ENCODE data around the gene ARHGAP24.
"Not testable (repeated sequence)": the region's sequence is repeated elsewhere in the genome, so short reads cannot be mapped to it uniquely, and the experiment has no call there.

Gene ARHGAP24

DNA sequence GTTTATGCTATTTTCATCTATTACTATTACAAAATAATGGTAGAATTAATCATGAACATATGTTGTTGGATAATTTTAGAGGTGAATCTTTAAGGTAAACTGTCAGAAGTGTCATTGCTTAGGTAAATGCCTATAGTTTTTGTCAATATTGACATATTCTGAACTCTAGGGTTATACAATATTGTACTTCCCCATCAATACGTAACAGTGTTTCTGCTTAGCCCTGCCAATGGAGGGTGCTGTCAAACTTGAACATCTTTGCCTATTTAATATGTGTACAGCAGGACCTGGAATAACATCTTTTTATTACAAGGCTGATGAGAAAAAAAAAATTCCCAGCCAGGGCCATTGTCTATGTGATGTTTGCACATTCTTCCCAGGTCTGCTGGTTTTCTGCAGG lies 40.8 kb downstream of the ARHGAP24 start:
- in situ Hi-C loops (cut with MboI; ENCODE audit: low sequenced_read_pairs), result no loop called here

DNA sequence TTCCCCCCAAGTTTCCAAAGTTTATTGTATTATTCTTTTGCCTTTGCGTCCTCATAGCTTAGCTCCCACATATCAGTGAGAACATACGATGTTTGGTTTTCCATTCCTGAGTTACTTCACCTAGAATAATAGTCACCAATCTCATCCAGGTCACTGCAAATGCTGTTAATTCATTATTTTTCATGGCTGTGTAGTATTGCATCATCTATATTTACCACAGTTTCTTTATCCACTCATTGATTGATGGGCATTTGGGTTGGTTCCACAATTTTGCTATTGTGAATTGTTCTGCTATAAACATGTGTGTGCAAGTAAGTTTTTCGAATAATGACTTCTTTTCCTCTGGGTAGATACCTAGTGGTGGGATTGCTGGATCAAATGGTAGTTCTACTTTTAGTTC lies 43.6 kb downstream of the ARHGAP24 start:
- in situ Hi-C loops (cut with MboI; ENCODE audit: low sequenced_read_pairs), result not testable (repeated sequence)

DNA sequence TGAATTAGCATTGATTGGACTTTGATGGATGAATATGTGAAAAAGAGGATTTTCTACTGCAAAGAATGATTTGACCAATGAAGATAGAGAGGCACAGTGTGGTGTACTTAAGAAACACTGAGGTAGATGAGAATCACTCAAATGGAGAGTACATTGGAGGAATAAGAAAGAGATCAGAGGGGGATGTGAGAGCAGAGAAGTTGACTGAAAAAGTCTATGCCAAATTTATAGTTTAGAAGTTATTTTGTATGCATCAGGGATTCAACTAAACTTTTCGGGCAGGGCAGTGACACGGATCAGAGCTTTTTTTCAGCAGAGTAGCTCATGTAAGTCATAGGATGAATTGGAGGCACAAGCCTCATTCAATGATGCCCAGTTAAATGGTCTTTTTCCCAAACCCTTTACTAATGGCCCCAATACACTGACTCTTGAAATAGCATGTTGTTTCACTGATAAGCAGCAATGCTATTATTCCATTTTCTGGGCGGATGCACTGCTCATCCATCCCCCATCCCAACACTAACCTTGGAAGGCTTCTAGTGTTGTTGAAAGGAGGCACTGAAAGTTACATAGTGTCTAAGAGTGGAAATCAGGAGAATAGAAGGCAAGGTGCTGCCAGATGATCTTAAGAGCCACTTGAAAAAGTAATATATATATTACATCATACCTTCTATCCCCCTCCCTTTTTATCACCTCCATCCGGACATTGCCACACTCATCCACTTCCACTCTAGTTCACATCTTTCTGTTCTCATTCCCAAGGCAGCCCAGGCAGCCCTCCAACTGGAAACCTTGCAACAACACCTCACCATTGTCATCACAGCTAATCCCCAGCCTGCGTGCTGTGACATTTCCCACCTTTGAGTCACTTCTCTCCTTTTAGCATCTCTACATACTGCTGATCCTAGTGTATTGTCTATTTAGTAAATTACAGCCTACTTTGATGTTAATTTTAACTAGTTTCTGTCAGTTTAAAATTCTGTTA lies 46.1 kb downstream of the ARHGAP24 start:
- in situ Hi-C loops (cut with MboI; ENCODE audit: low sequenced_read_pairs), result no loop called here

DNA sequence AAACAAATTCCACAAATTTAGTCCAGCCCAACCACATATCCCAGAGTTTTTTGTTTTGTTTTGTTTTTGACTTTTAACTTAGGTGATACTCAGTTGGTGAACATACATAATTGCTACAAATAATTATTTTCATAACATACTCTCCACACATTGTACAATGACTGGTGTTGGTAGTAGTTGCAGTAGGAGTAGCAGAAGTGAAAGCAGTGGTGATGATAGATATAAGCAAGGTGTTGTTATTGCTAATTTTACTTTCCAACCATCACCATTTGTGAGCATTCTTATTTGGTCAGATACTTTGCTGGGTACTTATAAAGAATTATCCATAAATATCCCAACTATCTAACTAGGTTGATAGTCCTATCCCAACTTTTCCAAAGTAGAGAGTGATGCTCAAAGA lies 47.3 kb downstream of the ARHGAP24 start:
- in situ Hi-C loops (cut with MboI; ENCODE audit: low sequenced_read_pairs), result no loop called here

DNA sequence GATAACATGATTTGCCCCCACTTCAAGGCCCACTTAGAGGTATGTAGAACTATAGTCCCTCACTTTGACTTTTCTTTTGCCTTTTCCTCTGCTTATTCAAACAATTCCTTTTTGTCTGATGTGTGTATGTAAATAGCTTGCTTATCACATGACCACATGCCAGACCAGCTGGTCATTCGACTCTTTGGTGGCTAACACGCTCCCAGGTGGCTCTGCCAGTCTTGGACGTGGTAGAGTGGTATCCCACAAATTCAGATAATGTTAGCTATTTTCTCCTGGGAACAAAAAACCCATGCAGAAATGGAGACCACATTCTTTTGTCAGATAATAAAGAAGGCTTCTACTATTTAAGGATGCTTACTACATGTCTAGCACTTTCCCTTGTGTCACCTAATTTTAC lies 47.9 kb downstream of the ARHGAP24 start:
- in situ Hi-C loops (cut with MboI; ENCODE audit: low sequenced_read_pairs), result no loop called here

DNA sequence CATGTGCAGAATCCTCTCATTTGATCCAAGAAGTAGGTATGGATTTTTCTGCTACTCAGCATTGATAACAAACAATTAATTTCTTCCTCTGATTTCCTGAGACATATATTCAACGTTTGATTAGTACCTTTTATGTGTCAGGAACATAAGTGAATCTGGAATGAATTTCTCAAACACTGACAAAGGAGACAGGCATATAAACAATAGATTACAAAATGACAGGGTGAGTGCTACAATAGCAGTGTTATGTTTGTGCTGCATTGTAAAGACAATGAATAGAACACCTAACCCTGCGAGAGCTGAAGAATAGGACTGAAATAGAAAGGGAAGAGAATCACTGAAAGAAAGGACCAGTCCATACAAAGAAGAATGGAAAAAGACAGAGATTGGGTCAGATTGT lies 52.9 kb downstream of the ARHGAP24 start:
- in situ Hi-C loops (cut with MboI; ENCODE audit: low sequenced_read_pairs), result no loop called here

DNA sequence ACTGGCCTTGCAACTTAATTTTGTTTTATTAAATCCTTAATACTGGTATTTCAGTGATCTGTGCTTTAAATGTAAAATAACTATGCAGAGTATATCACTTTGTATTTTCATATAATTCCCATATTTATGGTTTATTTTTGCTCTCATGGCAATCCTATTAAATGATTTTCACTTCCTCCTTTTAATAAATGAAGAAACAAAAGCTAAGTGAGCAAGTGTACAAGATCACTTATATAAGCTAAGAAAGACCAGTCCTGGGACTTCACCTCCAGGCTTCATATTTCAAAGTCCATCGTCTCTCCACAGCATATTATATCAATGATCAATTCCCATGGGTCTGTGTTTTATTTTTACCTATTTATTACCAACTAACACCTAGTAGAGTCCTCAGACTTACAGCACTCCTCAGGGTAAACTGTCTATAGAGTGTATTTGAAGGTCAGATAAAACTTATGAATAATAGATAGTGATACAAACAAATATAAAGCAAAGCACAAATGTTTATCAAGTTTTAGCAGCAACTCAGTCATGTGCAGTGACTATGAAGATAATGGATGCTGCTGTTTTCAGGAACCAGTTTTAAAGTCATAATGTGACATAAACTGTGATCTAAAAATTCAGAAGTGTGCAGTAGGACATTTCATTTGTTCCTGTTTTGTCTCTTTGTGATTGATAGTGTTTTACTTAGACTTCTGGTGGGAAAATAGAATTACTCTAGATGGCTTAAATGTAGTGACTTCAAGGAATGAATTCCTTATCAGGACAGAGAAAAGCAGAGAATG lies 56.8 kb downstream of the ARHGAP24 start:
- in situ Hi-C loops (cut with MboI; ENCODE audit: low sequenced_read_pairs), result no loop called here

DNA sequence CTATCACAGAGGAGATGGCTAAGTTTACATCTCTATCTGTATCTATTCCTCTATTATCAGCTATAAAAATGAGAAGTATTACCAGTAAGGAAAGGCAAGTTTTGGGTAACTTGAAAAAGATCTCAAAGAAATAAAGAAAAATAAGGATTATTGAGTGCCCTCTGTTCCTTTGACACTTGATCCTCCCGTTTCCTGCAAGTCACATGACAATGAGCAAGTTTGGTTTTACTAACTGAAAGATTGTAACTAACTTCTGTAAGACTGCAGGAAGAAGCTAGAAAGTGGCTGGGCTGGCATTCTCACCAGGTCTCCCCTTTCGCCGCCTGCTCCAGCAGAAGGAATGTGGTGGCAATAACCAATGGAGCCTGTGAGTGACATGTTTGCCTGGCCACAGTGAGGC lies 59.2 kb downstream of the ARHGAP24 start:
- in situ Hi-C loops (cut with MboI; ENCODE audit: low sequenced_read_pairs), result no loop called here

DNA sequence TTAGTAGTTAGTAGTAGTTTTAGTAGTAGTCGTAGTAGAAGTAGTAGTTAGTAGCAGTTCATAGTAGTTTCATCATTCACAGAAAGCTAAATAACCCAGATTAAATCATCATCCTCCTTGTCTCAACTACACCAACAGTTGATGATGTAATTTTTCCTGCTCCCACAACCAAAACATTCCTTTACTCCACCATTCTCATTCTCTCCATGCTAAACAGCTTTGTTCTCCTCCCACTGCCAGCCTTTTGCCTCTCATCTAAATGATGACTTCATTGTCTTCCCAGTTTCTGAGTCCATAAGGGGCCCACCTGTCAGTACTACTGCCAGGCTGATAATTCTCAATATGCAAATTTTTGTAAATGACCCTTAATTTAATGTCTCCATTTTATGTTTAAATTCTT lies 68.9 kb downstream of the ARHGAP24 start:
- in situ Hi-C loops (cut with MboI; ENCODE audit: low sequenced_read_pairs), result no loop called here

DNA sequence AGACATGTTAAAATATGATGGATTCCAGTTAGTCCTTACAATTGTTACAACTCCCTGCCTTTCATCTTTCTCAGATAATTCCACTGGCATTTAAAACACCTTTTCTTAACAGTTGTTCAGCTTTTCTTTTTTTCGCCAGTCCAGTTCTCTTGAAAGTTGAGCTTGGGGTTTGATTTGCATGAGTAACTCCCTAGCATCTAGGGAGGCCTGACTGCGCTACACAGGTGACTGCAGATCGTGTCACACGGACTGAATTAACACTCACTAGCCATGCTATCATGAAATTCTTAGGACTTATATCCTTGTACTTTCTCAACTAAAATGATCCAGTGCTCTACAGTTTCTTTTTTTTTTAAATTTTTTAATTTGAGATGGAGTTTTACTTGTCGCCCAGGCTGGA lies 69.8 kb downstream of the ARHGAP24 start:
- in situ Hi-C loops (cut with MboI; ENCODE audit: low sequenced_read_pairs), result no loop called here

DNA sequence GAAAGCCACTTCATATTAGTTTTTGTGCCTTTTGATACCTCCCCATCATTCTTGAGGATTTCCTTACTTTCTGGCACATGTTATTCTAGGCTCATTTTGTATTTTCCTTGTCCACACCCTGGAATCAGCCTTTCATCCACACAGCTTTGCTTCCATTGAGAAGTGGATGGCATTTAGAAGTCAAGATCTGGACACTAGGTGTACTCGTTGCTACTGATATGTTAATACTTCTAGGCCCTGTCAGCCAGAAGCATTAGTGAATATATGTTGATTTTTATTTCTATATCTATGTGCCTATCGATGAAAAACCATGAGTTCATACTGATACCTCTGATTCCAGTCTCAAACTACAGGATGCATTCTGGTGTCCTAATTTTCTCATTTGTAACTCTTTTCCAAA lies 73.2 kb downstream of the ARHGAP24 start:
- in situ Hi-C loops (cut with MboI; ENCODE audit: low sequenced_read_pairs), result no loop called here

DNA sequence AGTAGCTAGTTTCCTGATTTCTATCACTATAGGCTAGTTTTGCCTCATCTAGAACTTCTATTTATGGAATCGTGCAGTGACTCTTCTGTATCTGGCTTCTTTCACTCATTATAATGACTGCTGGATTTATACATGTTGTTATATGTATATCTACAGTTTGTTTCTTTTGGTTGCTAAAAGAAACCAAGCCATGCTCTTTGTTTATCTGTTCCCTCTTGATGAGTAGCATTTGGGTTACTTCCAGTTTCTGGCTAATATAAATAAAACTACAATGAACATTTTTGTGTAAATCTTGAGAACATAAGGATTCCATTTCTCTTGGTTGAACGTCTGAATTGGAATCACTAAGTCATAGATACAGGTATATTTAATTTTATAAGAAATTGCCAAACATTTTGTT lies 73.9 kb downstream of the ARHGAP24 start:
- in situ Hi-C loops (cut with MboI; ENCODE audit: low sequenced_read_pairs), result no loop called here

DNA sequence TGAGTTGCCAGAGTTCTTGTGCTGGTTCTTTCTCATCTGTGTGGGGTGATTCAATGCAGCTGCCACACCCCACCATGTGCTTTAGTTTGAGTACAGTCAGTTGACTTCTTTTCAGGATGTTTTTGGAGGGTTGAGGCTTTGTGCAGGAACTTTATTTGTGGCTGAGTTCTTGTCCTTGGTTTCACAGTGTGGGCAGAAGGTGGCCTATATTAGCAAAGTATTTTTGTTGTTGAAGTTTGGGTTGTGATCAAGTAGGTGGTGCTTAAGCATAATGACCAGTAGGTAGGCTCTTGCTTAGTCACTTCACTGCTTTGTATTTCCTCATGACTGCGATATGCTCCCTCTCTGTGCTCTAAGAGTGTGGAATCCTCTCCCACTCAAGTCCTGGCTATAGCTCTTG lies 80.3 kb downstream of the ARHGAP24 start:
- in situ Hi-C loops (cut with MboI; ENCODE audit: low sequenced_read_pairs), result no loop called here

DNA sequence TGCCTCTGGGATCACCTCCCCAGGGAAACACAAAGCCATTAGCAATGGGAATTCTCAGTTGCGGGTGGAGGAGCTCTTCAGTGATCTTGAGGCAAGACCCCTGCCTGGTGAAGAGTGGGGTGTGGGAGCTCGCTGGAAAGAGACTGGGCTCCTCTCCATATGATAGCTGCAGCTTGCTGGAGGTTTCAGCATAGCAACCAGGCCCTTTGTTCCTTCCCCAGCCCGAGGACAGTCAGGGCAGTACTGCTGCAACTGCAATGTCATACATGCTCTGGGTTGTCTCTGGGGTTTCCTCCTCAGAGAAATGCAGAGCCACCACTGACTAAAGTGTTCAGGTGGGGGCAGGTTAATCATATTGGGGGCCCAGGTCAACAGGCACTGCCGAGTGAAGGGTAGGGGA lies 81.3 kb downstream of the ARHGAP24 start:
- in situ Hi-C loops (cut with MboI; ENCODE audit: low sequenced_read_pairs), result no loop called here

DNA sequence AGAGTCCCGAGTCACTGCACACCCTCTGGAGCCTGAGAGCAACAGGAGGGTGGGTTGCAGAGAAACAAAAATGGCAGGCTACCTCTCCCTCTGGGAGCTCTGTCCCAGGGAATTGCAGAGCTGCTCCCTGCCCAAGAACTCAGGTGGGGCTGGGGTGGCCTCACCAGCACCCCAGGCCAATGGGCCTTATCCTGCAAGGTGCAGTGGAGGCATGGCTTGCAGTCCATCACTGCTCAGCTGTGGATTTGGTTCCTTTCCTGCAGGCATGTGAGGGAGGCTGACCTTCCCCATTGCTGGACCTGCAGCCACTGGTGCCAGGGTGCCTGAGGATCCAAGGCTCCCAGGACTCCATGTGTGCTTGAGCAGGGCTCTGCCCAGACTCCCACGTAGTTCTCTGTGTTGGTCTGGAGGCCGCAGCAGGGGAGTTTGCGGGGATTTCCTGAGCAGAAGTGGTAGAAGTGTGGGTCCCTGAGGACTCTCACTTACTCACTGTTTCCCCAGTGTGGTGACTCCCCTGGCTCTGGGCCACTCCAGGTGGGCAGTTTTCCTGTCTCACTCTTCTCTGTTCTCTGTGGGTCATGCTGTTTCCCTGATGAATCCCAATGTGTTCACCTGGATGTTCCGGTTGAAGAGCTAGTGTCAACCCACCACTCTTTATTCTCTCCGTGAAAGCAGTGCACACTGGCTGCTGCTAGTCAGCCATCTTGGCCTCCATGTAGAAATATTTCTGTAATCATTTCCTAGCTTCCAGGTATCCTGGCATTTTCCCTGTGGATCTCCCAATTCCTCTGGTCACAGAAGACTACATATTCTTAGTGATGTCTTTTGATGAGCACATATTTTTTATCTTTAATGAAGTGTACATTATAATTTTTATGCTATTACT lies 82.3 kb downstream of the ARHGAP24 start:
- in situ Hi-C loops (cut with MboI; ENCODE audit: low sequenced_read_pairs), result no loop called here

DNA sequence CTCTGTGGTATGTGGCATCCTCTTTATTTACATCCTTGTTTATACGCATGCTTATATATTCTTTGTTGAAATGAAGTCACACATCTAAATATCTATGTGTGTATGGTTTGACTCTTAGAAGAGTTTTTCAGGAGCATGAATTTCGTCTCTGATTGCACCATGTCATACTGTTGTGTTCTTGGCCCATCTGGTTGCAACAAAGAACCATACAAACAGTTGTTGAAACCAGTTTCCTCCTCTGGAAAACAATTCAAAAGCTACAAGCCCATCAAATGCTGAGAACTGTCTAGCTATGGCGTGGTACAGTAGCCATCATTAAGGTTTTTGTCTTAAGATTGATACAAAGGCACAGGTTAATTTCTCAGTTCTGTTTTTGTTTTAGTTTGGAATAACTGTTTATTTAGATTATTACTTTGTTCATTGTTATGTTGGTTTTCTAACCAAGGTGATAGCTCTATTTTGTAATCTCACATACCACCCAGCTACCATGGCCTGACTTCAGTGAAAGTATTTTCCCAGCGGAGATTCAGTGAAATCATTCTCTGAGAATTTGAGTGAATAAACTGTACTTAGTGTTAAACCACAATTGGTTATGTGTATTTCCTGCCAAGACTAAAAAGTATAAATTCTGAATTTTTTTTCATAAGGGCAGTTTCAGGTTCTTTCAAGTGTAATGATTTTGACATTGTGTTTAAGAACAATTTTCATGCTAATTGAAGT lies 91.0 kb downstream of the ARHGAP24 start:
- in situ Hi-C loops (cut with MboI; ENCODE audit: low sequenced_read_pairs), result no loop called here

DNA sequence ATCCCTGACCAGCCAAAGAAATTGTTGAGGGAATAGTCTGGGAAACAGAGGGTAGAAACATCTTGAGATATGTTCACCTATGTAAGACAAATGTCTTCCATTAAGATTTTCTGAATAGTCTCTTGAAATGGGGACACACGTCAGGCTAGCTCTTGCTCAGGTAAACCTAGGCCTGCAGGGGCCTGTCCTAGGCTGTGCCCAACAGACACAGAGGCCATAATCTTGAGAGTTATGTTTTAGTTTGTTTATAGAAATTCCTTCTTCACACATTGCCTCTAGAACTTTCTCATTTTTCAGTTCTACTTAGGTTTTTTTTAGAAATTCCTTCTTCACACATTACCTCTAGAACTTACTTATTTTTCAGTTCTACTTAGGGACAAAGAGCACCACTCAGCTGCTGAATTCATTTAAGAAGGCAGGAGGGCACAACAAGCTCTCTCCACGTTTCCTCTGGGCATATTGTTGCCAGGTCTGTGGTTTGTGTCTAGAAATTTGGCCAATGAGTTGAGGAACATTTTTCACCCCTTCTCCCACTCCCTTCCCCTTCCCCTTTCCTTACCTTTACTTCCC lies 94.9 kb downstream of the ARHGAP24 start:
- in situ Hi-C loops (cut with MboI; ENCODE audit: low sequenced_read_pairs), result no loop called here

DNA sequence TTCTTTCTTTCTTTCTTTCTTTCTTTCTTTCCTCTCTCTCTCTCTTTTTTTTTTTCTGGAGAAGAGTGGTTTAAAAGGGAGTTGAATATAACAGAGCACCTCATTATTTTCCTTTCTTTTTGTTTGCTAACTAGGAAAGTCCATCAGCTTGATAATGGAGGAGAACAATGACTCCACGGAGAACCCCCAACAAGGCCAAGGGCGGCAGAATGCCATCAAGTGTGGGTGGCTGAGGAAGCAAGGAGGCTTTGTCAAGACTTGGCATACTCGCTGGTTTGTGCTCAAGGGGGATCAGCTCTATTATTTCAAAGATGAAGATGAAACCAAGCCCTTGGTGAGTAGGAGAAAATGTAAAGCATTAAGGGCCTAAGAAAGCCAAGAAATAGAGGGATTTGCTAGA lies 95.4 kb downstream of the ARHGAP24 start:
- in situ Hi-C loops (cut with MboI; ENCODE audit: low sequenced_read_pairs), result no loop called here

DNA sequence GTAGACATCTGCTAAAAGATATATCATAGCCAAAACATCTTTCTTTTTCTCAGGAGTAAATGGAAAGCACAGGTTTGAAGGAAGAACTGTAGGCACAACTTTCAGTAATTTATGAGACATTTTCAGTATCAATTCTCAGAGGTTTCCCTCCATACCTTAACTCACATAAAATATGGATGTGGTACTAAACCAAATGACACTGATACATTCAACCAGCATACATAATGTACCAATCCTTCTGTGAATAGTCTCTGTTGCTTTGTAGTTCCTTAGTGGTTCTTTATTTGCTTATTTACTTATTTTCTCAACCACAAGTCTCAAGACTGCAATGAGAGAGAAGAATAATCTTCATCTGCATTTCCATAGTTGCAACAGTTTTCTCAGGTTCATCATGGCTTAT lies 96.1 kb downstream of the ARHGAP24 start:
- in situ Hi-C loops (cut with MboI; ENCODE audit: low sequenced_read_pairs), result no loop called here

DNA sequence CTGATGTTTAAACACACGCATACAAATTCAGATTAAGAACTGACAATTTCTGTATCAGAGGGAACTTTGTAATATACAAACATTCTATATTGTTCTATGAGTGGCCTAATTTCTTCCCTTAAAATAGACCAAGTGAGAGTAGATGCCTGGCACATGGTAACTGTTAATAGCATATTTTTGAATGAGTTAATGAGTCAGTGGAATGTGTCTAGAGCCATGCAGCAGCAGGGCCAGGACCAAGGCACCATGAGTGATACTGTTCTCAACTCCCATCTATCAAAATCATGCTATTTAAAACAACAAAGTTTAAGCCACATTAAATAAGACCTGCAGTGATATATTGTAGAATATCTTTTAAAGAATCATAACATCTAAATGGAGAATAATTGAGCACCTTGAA lies 98.3 kb downstream of the ARHGAP24 start:
- in situ Hi-C loops (cut with MboI; ENCODE audit: low sequenced_read_pairs), result no loop called here
